Gastroesophageal sphincter (tissue), 3 donors: ENCODE results near the gene IKZF4.

Experiments
- EP300 ChIP-seq: sonication (generic); formaldehyde crosslinking; IDR thresholded peaks from one replicate; pipeline ENCODE4 v1.6.1; 2017; ENCODE audit warnings: antibody characterized with exemption, mild to moderate bottlenecking
- POLR2A ChIP-seq, 2 donors: fragments of 450-650 bp; IDR thresholded peaks; one replicate each; pipeline ENCODE4 v1.6.1; 2017; ENCODE audit warnings: antibody characterized with exemption in 2 of 2, mild to moderate bottlenecking in 2 of 2, moderate library complexity in 1 of 2
- POLR2AphosphoS5 ChIP-seq: sonication (generic); formaldehyde crosslinking; IDR thresholded peaks from one replicate; pipeline ENCODE4 v1.6.1; 2017; ENCODE audit warnings: antibody characterized with exemption
- TF ChIP-seq, protein P1 (sequence below), 4 experiments: fragments of 200-600 bp in 2 of 4; fragments of 450-650 bp in 2 of 4; sonication (generic) in 1 of 4; IDR thresholded peaks; one replicate each; pipeline ENCODE4 v1.5.1; 2017 to 2019; ENCODE audit warnings: antibody characterized with exemption in 4 of 4, mild to moderate bottlenecking in 2 of 4, moderate library complexity in 2 of 4

DNA sequence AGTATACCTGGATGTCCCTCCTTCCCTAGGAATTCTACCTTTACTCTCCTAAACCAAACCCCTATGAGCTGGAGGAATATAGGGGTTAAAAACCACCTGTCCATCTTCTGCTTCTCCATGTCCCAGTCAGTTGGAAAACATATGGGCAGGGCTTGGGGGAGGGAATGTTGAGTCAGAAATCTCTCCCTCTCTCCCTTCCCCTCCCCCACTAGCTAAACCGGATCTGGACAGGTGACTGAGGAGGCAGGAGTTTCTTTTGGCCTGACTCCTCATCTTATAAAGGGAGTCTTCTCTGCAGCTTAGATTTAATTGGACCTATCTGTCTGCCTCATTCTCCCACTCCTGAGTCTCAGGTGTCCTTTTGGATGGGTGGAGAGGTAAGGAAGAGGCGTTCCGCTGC, 65.3 kb downstream of the IKZF4 start:
- TF ChIP-seq POLR2AphosphoS5 (no peak), EP300 (no peak), POLR2A (IDR thresholded peaks at IDR 0.05) (no peak)
- TF ChIP-seq, protein P1, sequence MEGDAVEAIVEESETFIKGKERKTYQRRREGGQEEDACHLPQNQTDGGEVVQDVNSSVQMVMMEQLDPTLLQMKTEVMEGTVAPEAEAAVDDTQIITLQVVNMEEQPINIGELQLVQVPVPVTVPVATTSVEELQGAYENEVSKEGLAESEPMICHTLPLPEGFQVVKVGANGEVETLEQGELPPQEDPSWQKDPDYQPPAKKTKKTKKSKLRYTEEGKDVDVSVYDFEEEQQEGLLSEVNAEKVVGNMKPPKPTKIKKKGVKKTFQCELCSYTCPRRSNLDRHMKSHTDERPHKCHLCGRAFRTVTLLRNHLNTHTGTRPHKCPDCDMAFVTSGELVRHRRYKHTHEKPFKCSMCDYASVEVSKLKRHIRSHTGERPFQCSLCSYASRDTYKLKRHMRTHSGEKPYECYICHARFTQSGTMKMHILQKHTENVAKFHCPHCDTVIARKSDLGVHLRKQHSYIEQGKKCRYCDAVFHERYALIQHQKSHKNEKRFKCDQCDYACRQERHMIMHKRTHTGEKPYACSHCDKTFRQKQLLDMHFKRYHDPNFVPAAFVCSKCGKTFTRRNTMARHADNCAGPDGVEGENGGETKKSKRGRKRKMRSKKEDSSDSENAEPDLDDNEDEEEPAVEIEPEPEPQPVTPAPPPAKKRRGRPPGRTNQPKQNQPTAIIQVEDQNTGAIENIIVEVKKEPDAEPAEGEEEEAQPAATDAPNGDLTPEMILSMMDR (IDR thresholded peaks at IDR 0.05) = no peak
